Stimulated activated CD8-positive, alpha-beta memory T cell treated with anti-CD3 and anti-CD28 coated beads, Interleukin-4, amount 100 ng/mL, for 24 hours (primary cell): ENCODE data around the gene FADD.

Experiments
- DNase-seq: peaks from one replicate; pipeline ENCODE4 v3.0.0-alpha.2; 2020; ENCODE audit warnings: low read depth

The FADD gene

DNA sequence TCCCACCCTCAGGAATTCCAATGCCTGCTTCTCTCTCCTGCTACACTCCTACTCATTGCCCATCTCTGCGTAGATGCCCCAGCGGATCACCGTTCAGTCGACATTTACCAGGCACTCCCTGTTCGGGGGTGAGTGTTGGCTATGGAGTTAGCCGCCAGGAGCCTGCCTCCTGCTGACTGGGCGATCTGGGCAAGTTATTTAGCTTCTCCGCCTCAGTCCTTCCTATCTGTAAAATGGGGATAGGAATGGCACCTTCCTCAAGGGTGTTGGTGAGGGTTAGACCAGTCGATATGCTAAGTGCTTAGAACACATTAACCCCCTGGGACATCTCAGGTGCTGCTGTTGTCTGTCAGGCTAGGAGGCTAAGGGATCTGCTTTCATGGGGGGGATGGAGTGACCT, 30.9 kb downstream of the FADD start:
- no peak for DNase-seq

GRCh38 chr11:70240337-70240736, 37.2 kb downstream of the FADD start:
- no peak for DNase-seq

GRCh38 chr11:70241709-70242108, 38.6 kb downstream of the FADD start:
- no peak for DNase-seq

- no peak for DNase-seq
Measured at GRCh38 chr11:70242885-70243284, 39.8 kb downstream of the FADD start.

- DNase-seq: no peak
Measured at GRCh38 chr11:70243912-70244652, 41.0 kb downstream of the FADD start.

DNA sequence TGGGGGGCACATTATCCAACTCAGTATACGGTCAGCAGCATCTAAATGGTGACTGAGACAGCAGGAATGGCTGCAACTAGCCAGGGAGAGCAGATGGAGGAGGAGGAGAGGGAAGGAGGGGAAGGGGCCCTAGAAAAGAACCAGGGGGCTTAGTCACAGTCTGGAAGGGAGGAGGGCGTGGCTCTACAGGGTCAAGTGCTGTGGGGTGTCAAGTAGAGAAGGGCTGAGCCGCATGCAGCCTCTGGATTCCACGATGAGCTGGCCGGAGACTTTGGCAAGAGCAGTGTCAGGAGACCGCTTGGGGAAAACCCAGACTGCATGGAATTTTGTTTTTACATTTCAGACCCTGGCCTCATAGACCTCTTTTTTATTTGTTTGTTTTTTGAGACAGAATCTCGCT, 41.6 kb downstream of the FADD start:
- DNase-seq: no peak

GRCh38 chr11:70246196-70246595, 43.1 kb downstream of the FADD start:
- no peak for DNase-seq

DNA sequence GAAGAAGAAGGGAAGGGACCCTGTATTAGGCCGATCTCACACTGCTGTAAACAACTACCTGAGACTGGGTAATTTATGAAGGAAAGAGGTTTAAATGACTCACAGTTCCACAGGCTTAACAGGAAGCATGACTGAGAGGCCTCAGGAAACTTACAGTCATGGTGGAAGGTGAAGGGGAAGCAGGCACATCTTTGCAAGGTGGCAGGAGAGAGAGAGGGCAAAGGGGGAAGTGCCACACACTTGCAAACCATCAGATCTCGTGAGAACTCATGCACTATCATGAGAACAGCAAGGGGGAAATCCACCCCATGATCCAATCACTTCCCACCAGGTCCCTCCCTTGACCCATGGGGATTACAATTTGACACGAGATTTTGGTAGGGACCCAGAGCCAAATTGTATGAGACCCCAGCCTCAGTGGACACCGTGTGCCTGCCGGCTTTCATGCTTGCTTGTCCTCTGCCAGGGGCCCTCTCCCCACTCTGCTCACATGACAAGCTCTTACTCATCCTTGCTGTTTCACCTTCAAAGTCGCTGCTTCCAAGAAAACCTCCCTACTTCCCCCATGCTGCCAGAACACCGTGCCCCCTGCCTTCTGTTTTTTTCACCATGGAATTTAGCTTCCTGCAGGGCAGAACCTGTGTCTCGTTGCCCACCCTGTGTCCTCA, 44.1 kb downstream of the FADD start:
- no peak for DNase-seq

- DNase-seq: no peak
Measured at GRCh38 chr11:70247710-70248072, 44.6 kb downstream of the FADD start.

GRCh38 chr11:70250876-70251658, 48.0 kb downstream of the FADD start:
- no peak for DNase-seq

GRCh38 chr11:70251659-70252321, 48.7 kb downstream of the FADD start:
- DNase-seq: no peak

GRCh38 chr11:70252844-70253243, 49.7 kb downstream of the FADD start:
- DNase-seq: no peak

GRCh38 chr11:70255477-70256116, 52.5 kb downstream of the FADD start:
- no peak for DNase-seq
